Bronchus fibroblast of lung (primary cell): ENCODE data around the gene PDAP1. TPM values are rescaled to one million over a fixed set of nuclear protein-coding genes. Genes with fewer than 3 reads are reported as not detected.

Experiments
- total RNA-seq: library from RNA; depleted of rRNA; stranded (reverse); fragments of >200 nt; gene quantifications from 2 replicates; pipeline ENCODE4 v1.2.3, GENCODE V29; 2015

The PDAP1 gene, protein sequence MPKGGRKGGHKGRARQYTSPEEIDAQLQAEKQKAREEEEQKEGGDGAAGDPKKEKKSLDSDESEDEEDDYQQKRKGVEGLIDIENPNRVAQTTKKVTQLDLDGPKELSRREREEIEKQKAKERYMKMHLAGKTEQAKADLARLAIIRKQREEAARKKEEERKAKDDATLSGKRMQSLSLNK
- total RNA-seq = 122 and 204 TPM in 2 replicates

DNA sequence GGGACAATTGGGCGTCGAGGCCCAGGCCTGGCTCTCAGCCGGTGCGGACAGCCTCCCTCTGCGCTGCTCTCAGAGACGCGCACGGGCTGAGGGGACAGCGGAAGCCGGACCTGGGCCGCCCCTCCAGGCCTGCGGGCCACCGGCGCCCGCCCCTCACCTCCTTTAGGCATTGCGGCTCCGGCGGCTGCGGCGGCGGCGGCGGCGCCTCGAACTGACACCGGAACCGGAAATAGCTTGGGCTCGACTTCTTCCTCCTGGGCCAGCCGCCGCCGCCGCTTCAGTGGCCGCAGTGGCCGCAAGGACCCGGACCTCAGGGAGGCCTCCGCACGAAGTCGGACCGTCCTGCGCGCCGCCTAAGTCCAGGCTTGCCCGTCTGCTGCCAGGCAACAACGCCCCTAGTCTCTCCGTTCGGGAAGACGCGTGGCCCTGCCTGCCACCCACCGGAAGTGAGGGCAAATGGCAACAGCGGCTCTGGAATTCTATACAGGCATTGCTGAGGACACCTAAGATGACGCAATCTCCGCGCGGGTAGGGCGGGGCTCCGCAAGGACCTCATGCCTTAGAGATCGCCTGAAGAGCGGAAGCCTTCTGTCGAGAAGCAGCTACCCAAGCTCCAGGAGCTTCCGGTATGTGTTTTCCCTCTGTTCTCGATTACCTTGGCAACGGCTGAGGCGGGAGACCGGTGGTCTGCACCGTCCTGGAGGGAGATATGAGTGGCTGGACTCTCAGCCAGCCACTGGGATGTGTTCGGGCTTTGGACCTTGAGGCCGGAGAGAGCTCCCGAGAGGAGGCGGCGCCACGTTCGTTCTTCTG lies at the start of gene PDAP1, which contains the start of gene BUD31:
PDAP1 (minus strand) TSS at position 219 of the 813 bp plus-strand sequence; CDS start at position 170, 49 bp downstream.
BUD31 (plus strand) TSS at position 591 of the 813 bp plus-strand sequence. CDS start 2,124 bp downstream, outside the sequence.

DNA sequence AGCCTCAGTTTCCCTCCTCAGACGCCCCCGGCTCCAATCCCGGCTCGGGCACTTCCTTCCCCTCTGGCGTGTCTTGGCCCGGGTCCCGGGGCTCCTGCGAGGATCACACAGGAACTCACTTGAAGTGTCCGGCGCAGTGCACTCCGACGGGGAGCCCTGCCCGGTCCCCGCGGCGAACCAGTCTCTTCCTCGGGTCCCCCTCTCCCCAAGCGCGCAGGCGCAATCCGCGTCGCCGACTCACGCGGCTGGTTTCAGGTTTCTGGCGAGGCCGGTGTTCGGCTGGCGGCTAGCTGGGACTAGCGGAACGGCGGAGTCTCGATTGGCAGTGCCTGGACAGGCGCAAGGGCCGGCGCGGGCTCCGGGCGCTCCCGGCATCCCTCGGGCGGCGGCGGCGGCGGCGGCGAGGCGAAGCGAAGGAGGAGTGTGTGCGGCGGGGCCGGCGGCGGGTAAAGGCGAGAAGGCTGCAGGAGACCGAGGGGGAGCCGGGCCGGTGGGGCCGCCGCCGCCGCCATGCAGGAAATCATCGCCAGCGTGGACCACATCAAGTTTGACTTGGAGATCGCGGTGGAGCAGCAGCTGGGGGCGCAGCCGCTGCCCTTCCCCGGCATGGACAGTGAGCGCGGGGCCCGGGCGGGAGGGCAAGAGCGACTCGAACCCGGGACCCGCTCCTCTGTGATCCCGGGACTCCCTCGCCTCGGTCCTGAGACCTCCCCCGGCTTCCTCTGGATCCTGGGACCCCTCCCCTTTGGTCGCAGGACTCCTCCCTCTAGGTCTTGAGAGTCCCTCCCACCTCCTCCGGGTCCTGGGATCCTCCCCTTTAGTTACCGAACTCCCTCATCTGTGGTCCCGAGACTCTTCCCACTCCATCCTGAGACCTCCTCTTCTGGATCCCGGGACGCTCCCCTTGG lies 30.4 kb upstream of the PDAP1 start, which contains the start of the genes CPSF4 and PTCD1:
CPSF4 (plus strand) TSS at position 371 of the 908 bp plus-strand sequence; CDS start at position 511, 140 bp downstream.
PTCD1 (minus strand) TSS at position 226 of the 908 bp plus-strand sequence. CDS start 3,556 bp downstream, outside the sequence.

DNA sequence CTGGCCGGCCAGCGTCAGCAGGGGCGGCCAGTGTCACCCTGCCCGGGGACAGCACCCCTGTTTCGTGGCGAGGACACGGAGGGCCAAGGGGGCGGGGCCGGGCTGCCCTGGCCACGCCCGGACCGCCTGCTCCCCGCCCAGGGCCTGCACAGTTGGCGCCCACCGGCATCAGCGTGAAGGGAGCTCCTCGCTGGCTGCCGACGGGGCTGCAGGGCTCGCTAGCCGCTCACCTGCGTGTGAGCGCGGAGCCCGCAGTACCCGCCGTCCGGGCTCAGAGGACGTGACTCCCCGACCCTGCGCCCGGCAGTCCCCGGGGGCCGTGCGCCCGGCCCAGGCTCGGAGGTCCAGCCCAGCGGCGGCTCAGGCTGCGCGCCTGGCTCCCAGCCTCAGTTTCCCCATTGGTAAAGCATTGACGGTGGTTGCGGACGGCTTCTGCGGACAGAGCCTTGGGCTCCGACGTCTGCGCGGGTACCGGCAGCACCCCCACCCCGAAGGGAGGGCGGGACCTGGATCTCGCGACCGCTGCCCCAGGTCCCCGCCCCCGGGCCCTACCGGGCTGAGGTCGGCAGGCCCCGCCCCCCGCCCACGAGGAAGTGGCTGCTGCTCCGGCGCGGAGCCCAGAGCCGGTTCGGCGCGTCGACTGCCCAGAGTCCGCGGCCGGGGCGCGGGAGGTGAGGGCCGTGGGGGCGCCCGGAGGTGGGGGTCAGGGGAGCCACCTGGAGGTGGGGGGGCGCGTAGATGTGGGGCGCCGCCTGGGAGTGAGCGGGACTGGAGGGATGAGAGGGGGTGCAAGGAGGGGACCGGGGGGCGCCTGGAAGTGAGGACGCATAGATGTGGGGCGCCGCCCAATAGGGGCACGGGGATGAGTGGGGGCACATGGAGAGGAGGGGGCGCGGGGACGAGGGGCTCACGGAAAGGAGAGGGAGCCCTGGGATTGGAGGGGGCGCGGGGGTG lies 34.0 kb downstream of the PDAP1 start, which contains the start of gene ARPC1B:
ARPC1B (plus strand) TSS at position 620 of the 954 bp plus-strand sequence. CDS start 10,985 bp downstream, outside the sequence.

Other genes starting within 250 kb of the PDAP1 start
- not detected in 2 replicates for gene KPNA7, start 200.5 kb downstream of the PDAP1 start, total RNA-seq
- gene MYH16, start 135.8 kb downstream of the PDAP1 start, total RNA-seq = under 0.01 TPM in 1 of 2 replicates, not detected in the other
- 260 and 302 TPM in 2 replicates for gene ARPC1A, start 82.7 kb downstream of the PDAP1 start, total RNA-seq
- 288 and 293 TPM in 2 replicates for gene ARPC1B, start 33.9 kb downstream of the PDAP1 start, total RNA-seq
- 127 and 130 TPM in 2 replicates for gene BUD31, start 372 bp upstream of the PDAP1 start, total RNA-seq
- gene PTCD1, start 30.2 kb upstream of the PDAP1 start, total RNA-seq = 4.3 and 4.4 TPM in 2 replicates
- 29.4 and 31.3 TPM in 2 replicates for gene CPSF4, start 30.3 kb upstream of the PDAP1 start, total RNA-seq
- 2,573 and 3,117 TPM in 2 replicates for gene ATP5MF, start 57.6 kb upstream of the PDAP1 start, total RNA-seq
- gene ZNF789, start 64.3 kb upstream of the PDAP1 start, total RNA-seq = 4.7 and 5.8 TPM in 2 replicates
- 10.3 and 10.4 TPM in 2 replicates for gene ZNF394, start 91.7 kb upstream of the PDAP1 start, total RNA-seq
- gene ZKSCAN5, start 96.1 kb upstream of the PDAP1 start, total RNA-seq = 7.9 and 8.5 TPM in 2 replicates
- gene FAM200A, start 143.5 kb upstream of the PDAP1 start, total RNA-seq = 4.4 and 4.9 TPM in 2 replicates
- 45.1 and 51.9 TPM in 2 replicates for gene ZNF655, start 150.0 kb upstream of the PDAP1 start, total RNA-seq
- 0.17 and 0.59 TPM in 2 replicates for gene TMEM225B, start 189.7 kb upstream of the PDAP1 start, total RNA-seq
- gene ZSCAN25, start 208.3 kb upstream of the PDAP1 start, total RNA-seq = 4.6 and 4.7 TPM in 2 replicates